Activated CD4-positive, alpha-beta T cell treated with anti-CD3 and anti-CD28 coated beads, Interleukin-2, Interleukin-6, amounts not matched to agents 100 ng/mL and 50 ng/mL, durations not matched to agents 16 hours and 8 hours (primary cell): ENCODE measurements around the gene CYP4V2.
"Not testable (repeated sequence)": the region's sequence is repeated elsewhere in the genome, so short reads cannot be mapped to it uniquely, and the experiment has no call there.

ENCODE experiments used
- DNase-seq: peaks from one replicate; pipeline ENCODE4 v3.0.0-alpha.2; 2020

Gene CYP4V2

DNA sequence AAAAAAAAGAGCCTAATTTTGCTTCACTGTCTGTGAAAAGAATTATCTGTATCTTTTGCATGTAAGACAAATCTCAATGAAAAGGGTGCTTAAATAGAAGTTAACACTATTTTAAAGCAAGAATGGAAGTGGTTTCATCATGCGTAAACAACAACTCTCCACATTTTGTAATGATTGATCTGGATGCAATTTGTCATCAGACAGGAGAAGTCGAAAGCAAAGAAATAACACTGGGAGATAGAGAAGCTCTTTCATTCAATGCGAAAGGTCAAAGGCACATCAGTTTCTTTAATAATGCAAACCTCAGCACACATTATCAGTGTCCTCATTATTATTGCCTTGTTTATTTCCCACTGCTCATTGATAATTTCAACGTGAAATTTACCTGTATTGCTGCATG, 44.8 kb downstream of the CYP4V2 start:
- no peak for DNase-seq

DNA sequence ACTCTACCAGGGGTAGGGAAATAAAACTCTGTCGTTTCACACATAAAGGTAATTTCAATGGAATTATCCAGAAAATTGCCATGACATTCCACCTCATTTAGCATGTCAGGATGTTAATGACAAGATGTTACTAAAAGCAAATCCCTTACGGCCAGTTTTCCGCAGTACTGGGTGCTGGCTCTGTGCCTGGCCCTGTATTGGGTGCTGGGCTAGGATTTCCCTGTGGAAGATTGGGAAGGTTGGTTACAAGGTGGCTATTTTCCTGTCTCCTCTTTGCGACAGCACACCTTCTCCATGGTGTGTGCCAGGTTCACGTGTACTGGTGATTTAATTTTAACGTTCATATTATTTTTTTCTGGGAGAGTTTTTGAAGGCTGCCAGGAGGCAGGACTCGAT, 49.1 kb downstream of the CYP4V2 start:
- no peak for DNase-seq

DNA sequence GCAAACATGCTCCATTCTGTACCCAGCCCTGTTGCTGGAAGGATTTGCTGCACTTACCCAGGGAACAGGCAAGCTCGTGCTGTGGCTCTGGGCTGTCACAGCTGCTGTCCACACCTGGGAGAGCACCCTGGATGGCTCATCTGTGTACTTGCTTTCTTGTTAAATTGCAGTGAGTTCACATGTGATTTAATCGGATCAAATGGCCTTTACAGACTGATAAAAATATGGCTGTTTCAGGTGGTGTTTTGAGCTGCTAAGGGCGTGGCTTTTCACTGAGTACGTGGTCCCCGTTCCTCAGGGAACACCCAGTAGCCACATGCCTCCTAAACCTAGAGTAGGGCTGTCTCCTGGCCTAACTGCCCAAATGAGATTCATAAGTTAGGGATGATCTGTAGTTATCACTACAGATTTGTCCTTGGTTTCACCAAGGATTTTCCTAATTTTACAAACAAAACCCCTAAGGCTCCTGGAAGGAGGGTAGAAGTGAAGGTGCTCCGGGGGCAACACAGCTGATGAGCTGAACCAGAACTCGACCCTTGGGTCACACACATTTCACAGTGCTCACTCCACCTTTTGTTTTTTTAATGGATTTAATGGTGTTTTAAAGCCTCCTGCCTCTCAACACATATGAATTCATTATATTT, 49.6 kb downstream of the CYP4V2 start:
- no peak for DNase-seq

DNA sequence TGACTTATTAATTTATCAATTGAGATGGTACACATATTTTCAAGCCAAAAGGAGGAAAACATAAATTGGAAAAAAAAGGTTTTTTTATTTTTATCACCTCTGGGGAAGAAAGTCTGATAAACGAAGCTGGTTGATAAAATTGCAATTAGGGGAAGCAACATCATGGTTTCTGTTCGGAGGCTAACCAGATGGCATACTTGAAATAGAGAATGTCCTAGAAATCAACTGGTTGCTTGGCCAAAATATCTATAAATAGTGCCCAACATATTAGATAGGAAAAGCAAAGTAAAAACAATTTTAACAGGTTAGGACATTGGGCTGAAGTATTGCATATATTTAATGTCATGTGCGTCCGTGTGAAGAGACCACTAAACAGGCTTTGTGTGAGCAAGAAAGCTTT, 50.2 kb downstream of the CYP4V2 start:
- DNase-seq, result no peak

DNA sequence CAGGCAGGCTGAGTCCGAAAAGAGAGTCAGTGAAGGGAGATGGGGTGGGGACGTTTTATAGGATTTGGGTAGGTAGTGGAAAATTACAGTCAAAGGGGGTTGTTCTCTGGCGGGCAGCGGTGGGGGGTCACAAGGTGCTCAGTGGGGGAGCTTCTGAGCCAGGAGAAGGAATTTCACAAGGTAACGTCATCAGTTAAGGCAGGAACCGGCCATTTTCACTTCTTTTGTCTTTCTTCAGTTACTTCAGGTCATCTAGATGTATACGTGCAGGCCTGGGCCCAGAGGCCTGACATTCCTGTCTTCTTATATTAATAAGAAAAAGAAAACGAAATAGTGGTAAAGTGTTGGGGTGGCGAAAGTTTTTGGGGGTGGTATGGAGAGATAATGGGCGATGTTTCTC, 50.7 kb downstream of the CYP4V2 start:
- not testable (repeated sequence) for DNase-seq

DNA sequence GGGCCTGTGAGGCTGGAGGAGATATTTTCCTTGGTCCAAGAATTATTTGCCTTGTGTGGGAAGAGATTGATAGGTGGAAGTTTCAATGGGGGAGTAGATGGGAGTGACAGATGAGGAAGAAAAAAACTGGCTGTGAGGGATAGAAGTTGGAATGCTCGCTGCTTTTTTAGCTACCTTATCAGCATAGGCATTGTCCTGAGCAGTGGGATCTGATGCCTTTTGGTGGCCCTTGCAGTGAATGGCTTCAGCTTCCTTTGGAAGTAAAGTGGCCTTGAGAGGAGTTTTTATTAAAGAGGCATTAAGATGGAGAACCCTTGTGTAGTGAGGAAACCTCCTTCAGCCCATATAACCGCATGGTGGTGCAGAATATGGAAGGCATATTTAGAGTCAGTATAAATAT, 52.0 kb downstream of the CYP4V2 start:
- DNase-seq, result no peak

DNA sequence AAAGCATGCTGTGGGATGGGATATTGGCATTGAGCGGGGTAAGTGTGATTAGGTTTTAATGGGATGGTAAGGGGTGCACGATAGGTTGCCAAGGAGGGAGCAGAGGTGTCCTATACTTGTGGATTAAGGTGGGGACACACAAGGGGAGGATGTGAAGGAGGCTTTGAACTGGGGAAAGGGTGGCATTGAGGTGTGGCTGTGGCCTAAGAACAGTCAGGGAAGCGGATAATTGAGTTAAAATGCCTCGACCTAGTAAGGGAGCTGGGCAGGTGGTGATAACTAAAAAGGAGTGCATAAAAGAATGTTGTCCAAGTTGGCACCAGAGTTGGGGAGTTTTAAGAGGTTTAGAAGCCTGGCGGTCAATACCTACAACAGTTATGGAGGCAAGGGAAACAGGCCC, 53.5 kb downstream of the CYP4V2 start:
- no peak for DNase-seq

DNA sequence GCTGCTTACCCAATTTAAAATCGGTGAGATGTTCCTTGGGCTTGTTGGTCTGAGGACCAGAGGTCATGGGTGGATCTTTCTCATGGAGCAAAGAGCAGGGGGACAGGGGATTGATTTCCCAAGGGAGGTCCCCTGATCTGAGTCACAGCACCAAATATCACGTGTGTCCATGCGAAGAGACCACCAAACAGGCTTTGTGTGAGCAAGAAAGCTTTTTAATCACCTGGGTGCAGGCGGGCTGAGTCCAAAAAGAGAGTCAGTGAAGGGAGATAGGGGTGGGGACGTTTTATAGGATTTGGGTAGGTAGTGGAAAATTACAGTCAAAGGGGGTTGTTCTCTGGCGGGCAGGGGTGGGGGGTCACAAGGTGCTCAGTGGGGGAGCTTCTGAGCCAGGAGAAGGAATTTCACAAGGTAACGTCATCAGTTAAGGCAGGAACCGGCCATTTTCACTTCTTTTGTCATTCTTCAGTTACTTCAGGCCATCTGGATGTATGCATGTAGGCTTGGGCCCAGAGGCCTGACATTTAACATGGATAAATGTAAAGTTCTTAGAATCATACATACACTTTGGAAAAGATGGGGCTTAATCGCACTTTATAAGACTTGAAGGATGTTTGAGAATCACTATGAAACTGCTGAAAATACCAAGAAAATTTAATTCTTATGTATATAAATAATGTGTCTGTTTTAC, 55.8 kb downstream of the CYP4V2 start:
- DNase-seq, result not testable (repeated sequence)

DNA sequence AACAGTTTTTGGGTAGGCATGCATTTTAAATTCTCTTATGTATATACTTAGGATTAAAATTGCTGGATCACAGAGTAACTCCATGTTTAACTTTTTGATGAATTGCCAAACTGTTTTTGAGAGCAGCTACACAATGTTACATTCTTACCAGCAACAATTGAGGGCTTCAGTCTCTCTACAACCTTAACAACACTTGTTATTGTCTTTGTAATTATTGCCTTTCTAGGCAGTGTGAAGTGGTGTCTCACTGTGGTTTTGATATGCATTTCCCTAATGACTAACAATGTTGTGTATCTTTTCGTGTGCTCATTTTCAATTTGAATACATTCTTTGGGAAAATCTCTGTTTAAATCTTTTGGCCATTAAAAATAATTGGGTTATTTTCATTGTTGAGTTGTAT, 57.3 kb downstream of the CYP4V2 start:
- no peak for DNase-seq

DNA sequence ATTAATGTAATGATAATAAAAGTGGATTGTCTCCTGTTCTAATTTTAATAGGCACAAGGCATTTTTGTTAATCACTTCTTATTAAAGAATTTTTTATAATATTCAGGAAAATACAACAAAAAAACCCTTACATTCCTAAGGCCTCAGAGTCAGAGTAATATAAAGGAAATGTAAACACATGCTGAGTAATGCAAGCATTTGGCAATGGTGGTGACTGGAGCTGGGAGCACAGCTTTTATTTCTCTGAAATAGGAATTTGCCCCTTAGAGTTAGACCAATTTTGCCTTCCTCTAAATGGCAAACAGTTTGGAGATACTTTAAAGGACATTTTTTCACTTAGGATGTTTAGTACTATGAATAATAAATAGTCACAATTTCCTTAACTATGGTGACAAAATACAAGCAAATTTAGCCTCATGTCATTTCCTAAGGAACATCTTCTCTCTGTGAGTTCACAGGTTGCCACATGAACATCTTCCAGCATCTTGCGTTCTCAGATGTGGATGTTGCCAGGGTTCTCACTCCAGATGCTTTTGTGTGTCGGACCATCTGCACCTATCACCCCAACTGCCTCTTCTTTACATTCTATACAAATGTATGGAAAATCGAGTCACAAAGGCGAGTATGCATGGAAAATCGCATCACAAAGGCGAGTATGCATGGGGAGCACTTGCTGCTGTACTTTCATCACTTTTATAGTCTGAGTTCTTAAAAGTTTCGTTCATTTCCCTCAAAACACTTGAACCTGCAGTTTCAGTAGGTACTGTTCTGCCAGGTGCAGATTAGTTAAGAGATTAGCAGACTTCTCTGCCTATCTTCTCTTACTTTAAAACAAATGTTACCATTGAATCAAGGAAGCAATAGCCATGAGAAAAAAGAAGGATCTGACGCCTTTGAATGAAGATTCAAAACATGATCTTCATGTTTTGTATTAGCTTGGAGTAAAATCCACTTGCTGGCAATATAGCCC, 58.7 kb downstream of the CYP4V2 start:
- no peak for DNase-seq

DNA sequence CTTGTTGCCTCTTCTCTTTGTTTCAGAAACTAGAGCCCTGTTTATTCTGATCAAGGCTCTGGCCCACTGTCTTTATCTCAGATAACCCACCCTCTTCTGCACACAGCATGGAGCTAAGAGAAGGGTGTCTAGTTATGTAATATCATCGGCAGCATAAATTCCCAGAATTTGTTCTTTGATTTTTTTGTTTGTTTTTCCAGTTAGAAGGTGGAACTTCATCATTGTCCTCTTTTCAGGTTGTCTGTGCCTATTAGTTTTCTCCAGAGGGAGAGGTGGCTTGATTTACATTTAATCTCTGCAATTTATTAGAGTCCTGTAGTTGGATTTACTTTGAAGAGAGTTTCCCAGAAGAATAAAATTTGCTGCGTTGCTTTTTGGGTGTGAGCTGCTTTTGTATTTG, 59.4 kb downstream of the CYP4V2 start:
- DNase-seq, result no peak

DNA sequence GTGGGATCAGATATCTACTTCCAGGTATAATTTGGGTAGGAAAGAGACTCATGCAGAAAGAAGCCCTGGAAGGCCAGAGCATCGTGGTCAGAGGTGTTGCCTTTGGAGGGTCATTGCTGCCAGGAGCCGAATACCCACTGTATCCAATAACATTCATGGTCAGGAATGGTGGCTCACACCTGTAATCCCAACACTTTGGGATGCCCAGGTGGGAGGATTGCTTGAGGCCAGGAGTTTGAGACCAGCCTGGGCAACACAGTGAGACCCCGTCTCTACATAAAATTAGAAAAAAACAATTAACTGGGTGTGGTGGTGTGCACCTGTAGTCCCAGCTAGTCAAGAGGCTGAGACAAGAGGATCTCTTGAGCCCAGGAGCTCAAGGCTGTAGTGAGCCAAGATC, 63.8 kb downstream of the CYP4V2 start:
- DNase-seq, result no peak

DNA sequence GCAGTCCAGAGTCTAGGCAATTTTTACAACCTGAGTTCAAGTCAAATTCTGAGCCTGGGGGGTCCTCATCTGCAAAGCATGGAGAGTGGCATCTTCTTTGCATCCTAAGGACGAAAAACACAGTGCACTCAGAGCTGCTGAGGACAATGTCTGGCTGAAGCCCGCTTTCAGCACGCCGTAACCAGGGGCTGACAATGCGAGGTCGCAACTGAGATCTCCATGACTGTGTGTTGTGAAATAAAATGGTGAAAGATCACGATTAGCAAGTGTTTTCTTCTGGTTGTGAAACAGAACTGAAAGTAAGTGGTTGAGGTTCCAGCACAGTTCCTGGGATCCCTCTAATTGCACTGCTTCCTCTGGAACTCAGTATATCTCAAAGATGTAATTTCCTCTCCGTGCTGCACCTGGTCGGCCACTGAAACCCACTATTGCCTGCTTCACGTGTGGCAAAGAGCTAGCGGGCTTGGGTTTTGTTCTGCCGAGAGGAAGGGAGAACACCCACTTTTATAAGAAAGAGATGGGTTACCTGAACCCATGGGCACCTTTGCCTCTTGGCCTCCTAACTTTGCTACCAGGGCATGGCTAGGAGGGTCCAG, 66.9 kb downstream of the CYP4V2 start:
- DNase-seq, result no peak

DNA sequence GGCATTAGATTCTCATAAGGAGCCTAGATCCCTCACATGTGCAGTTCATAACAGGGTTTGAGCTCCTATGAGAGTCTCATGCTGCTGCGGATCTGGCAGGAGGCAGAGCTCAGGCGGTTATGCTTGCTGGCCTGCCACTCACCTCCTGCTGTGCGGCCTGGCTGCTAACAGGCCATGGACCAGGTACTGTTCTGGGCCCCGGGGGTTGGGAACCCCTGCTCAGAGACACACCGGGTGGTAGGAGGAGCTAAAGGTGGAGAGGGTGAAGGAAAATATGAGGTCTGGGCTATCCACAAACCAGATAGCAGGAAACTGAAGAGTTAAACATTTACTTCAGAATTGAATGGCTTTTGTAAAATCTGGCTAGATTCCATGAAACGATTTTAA, 68.7 kb downstream of the CYP4V2 start:
- no peak for DNase-seq
